HG03571 (cell line): ENCODE data around the gene C11orf52.

Experiments
- ATAC-seq: cut with Tn5 transposase; IDR thresholded peaks from one replicate; pipeline ENCODE4 v1.9.1; 2021; ENCODE audit not compliant: unreplicated experiment

C11orf52 gene

DNA sequence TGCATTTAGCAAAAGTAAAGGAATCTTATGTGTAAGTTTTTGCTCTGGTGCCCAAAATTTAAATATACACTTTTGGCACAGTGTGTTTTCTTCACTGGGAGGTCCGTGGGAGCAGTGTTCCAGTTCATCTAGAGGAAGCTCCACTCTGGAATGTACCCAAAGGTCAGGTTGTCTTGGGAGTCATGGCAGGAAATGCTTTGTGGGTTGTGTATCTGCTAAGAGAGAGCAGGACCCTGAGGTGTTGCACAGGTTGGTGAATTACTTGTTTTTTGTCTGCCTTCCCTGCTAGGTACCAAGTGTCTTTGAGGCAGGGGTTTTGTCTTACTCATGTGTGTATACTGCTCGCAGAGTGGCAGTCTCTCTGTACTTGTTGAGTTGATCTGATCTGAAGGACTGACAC lies 55.7 kb downstream of the C11orf52 start:
- ATAC-seq: no peak

DNA sequence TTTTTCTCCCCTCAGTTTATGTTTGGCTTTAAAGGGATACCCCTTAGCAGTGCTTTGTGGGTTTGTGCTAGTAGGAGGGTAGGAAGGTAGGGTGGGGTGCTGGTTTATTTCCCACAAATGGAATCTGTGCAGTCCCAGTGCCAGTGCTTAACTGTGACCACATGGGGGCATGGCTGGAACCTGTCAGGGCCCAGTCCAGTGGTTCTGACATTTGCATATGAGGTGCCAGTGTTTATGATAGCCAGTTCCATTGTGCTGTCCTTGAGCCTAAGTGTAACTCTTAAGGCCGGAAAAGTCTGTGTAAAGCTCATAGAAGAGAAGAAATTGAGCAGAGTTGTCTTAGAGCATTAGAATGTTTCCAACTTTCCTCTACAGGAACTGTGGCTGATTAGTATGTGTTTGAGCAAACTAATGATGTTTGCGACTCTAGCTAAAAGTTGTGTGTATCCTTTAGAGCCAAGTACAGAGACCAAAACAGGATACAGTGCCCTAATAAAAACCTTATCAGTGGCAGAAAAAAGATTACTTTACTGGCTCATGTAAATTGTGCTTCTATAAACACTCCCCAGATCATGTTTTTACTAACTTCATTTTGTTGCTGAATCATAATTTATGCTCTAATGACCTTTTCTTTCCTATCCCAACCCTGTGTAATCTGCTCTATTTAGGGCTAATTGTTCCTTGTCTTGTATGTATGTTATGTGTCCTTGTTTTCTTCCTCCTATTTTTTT lies 56.5 kb downstream of the C11orf52 start:
- ATAC-seq: no peak

DNA sequence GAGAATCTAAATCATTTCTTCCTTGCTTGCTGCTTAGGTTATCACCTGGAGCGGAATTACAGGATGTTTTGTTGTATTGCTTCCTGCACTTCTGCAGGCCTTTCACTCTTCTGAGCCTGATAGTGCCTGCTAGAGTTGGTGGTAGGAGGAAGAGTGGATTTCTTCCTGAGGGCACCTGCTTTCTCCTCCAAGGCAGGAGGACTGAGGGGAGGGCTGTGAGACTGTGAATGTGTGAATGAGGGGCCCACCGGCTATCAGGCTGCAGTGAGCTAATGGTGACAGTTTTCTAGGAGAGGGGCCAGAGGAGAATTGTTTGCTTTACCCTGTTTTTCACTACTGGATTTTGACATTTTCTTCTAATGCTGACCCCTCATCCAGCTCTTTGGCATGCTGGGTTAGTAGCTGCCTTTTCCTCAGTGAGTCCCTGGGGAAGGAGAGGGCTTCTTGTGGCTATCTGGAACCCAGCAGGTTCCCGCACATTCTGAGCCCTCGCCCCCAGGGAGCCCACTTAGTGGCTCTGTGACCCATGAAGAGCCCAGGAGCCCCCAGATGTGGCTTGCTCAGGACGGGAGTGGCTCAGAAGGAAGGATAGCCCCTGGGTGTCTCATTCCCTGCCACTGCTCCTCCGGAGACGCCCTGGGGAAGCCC lies 57.5 kb downstream of the C11orf52 start:
- ATAC-seq: no peak
